ENCODE results near the gene CDC34. TPM values are rescaled to one million over a fixed set of nuclear protein-coding genes. Genes with fewer than 3 reads are reported as not detected.

The CDC34 gene
- polyA plus RNA-seq, 2 donors = 45.2 to 68.7 TPM

- Histone ChIP-seq H3K27me3 (ENCODE audit: control insufficient read depth in 1 of 2, insufficient read depth in 2 of 2, low read length in 2 of 2) (no peaks in the 10 kb centered on the region), H3K4me3 (ENCODE audit: low read depth in 1 of 2, low read length in 2 of 2) (no peak overlapping the region), H3K36me3 (ENCODE audit: control insufficient read depth in 2 of 2, insufficient read depth in 2 of 2, low read length in 1 of 2) (peaks cover 9 to 25% of the 10 kb centered on the region in 2 donors), H3K4me1 (ENCODE audit: control insufficient read depth in 2 of 2, insufficient read depth in 2 of 2, low read length in 1 of 2) (peaks cover 17 to 28% of the 10 kb centered on the region in 2 donors), H3K27ac (ENCODE audit: low read depth in 2 of 2, low read length in 1 of 2) (no peak overlapping the region), H3K9me3 (ENCODE audit: control insufficient read depth in 2 of 2, insufficient read depth in 1 of 2, low read depth in 1 of 2, low read length in 1 of 2) (no peaks in the 10 kb centered on the region)
- WGBS, 2 donors = 90% methylated on average over 58 to 66 of the region's 66 CpGs
Observed at GRCh38 chr19:577439-578392, 46.2 kb downstream of the CDC34 start.

- Histone ChIP-seq H3K27me3 (ENCODE audit: control insufficient read depth in 1 of 2, insufficient read depth in 2 of 2, low read length in 2 of 2) (no peaks in the 10 kb centered on the region), H3K4me1 (ENCODE audit: control insufficient read depth in 2 of 2, insufficient read depth in 2 of 2, low read length in 1 of 2) (peaks cover 17 to 24% of the 10 kb centered on the region in 2 donors), H3K27ac (ENCODE audit: low read depth in 2 of 2, low read length in 1 of 2) (no peak overlapping the region), H3K36me3 (ENCODE audit: control insufficient read depth in 2 of 2, insufficient read depth in 2 of 2, low read length in 1 of 2) (peaks cover 9 to 33% of the 10 kb centered on the region in 2 donors), H3K9me3 (ENCODE audit: control insufficient read depth in 2 of 2, insufficient read depth in 1 of 2, low read depth in 1 of 2, low read length in 1 of 2) (no peaks in the 10 kb centered on the region), H3K4me3 (ENCODE audit: low read depth in 1 of 2, low read length in 2 of 2) (no peak overlapping the region)
- WGBS, 2 donors = 87 to 88% methylated on average over 45 to 46 of the region's 46 CpGs
Observed at GRCh38 chr19:579111-579841, 47.7 kb downstream of the CDC34 start.

GRCh38 chr19:579842-580155 lies 48.2 kb downstream of the CDC34 start:
- H3K4me1 ChIP-seq (ENCODE audit: control insufficient read depth in 2 of 2, insufficient read depth in 2 of 2, low read length in 1 of 2) = peaks cover 13 to 20% of the 10 kb centered on the region in 2 donors
- H3K27me3 ChIP-seq (ENCODE audit: control insufficient read depth in 1 of 2, insufficient read depth in 2 of 2, low read length in 2 of 2) = no peaks in the 10 kb centered on the region
- H3K4me3 ChIP-seq (ENCODE audit: low read depth in 1 of 2, low read length in 2 of 2) = no peak overlapping the region
- WGBS, 2 donors = 90 to 93% methylated on average over 11 of the region's 11 CpGs
- H3K27ac ChIP-seq (ENCODE audit: low read depth in 2 of 2, low read length in 1 of 2) = no peak overlapping the region
- no peaks in the 10 kb centered on the region for H3K9me3 ChIP-seq (ENCODE audit: control insufficient read depth in 2 of 2, insufficient read depth in 1 of 2, low read depth in 1 of 2, low read length in 1 of 2)
- H3K36me3 ChIP-seq (ENCODE audit: control insufficient read depth in 2 of 2, insufficient read depth in 2 of 2, low read length in 1 of 2) = peaks cover 9 to 33% of the 10 kb centered on the region in 2 donors

- H3K36me3 ChIP-seq (ENCODE audit: control insufficient read depth in 2 of 2, insufficient read depth in 2 of 2, low read length in 1 of 2) = peaks cover 9 to 33% of the 10 kb centered on the region in 2 donors
- H3K4me3 ChIP-seq (ENCODE audit: low read depth in 1 of 2, low read length in 2 of 2) = no peak overlapping the region
- H3K4me1 ChIP-seq (ENCODE audit: control insufficient read depth in 2 of 2, insufficient read depth in 2 of 2, low read length in 1 of 2) = peaks cover 9 to 14% of the 10 kb centered on the region in 2 donors
- H3K9me3 ChIP-seq (ENCODE audit: control insufficient read depth in 2 of 2, insufficient read depth in 1 of 2, low read depth in 1 of 2, low read length in 1 of 2) = no peaks in the 10 kb centered on the region
- H3K27me3 ChIP-seq (ENCODE audit: control insufficient read depth in 1 of 2, insufficient read depth in 2 of 2, low read length in 2 of 2) = no peaks in the 10 kb centered on the region
- H3K27ac ChIP-seq (ENCODE audit: low read depth in 2 of 2, low read length in 1 of 2) = no peak overlapping the region
- 88 to 92% methylated on average over 22 of the region's 22 CpGs for WGBS, 2 donors
Observed at GRCh38 chr19:580274-580835, 48.8 kb downstream of the CDC34 start.

- WGBS, 2 donors = 85 to 86% methylated on average over 32 to 40 of the region's 40 CpGs
- peaks cover 0 to 7% of the 10 kb centered on the region in 2 donors for H3K4me1 ChIP-seq (ENCODE audit: control insufficient read depth in 2 of 2, insufficient read depth in 2 of 2, low read length in 1 of 2)
- no peak overlapping the region for H3K27ac ChIP-seq (ENCODE audit: low read depth in 2 of 2, low read length in 1 of 2)
- no peak overlapping the region for H3K4me3 ChIP-seq (ENCODE audit: low read depth in 1 of 2, low read length in 2 of 2)
- no peaks in the 10 kb centered on the region for H3K9me3 ChIP-seq (ENCODE audit: control insufficient read depth in 2 of 2, insufficient read depth in 1 of 2, low read depth in 1 of 2, low read length in 1 of 2)
- H3K27me3 ChIP-seq (ENCODE audit: control insufficient read depth in 1 of 2, insufficient read depth in 2 of 2, low read length in 2 of 2) = no peaks in the 10 kb centered on the region
- H3K36me3 ChIP-seq (ENCODE audit: control insufficient read depth in 2 of 2, insufficient read depth in 2 of 2, low read length in 1 of 2) = peaks cover 9 to 33% of the 10 kb centered on the region in 2 donors
Observed at GRCh38 chr19:581399-582111, 50.0 kb downstream of the CDC34 start.

- no peak overlapping the region for H3K4me3 ChIP-seq (ENCODE audit: low read depth in 1 of 2, low read length in 2 of 2)
- WGBS, 2 donors = 81 to 83% methylated on average over 27 to 31 of the region's 31 CpGs
- no peaks in the 10 kb centered on the region for H3K27me3 ChIP-seq (ENCODE audit: control insufficient read depth in 1 of 2, insufficient read depth in 2 of 2, low read length in 2 of 2)
- peaks cover 9 to 31% of the 10 kb centered on the region in 2 donors for H3K36me3 ChIP-seq (ENCODE audit: control insufficient read depth in 2 of 2, insufficient read depth in 2 of 2, low read length in 1 of 2)
- H3K27ac ChIP-seq (ENCODE audit: low read depth in 2 of 2, low read length in 1 of 2) = no peak overlapping the region
- peaks cover 0 to 2% of the 10 kb centered on the region in 2 donors for H3K4me1 ChIP-seq (ENCODE audit: control insufficient read depth in 2 of 2, insufficient read depth in 2 of 2, low read length in 1 of 2)
- no peaks in the 10 kb centered on the region for H3K9me3 ChIP-seq (ENCODE audit: control insufficient read depth in 2 of 2, insufficient read depth in 1 of 2, low read depth in 1 of 2, low read length in 1 of 2)
Observed at GRCh38 chr19:582497-583197, 51.1 kb downstream of the CDC34 start.

- H3K4me3 ChIP-seq (ENCODE audit: low read depth in 1 of 2, low read length in 2 of 2) = no peak overlapping the region
- no peaks in the 10 kb centered on the region for H3K9me3 ChIP-seq (ENCODE audit: control insufficient read depth in 2 of 2, insufficient read depth in 1 of 2, low read depth in 1 of 2, low read length in 1 of 2)
- 85 to 91% methylated on average over 27 of the region's 27 CpGs for WGBS, 2 donors
- H3K4me1 ChIP-seq (ENCODE audit: control insufficient read depth in 2 of 2, insufficient read depth in 2 of 2, low read length in 1 of 2) = peaks cover 0 to 4% of the 10 kb centered on the region in 2 donors
- H3K27ac ChIP-seq (ENCODE audit: low read depth in 2 of 2, low read length in 1 of 2) = no peak overlapping the region
- H3K27me3 ChIP-seq (ENCODE audit: control insufficient read depth in 1 of 2, insufficient read depth in 2 of 2, low read length in 2 of 2) = no peaks in the 10 kb centered on the region
- H3K36me3 ChIP-seq (ENCODE audit: control insufficient read depth in 2 of 2, insufficient read depth in 2 of 2, low read length in 1 of 2) = peaks cover 9 to 26% of the 10 kb centered on the region in 2 donors
Observed at GRCh38 chr19:583198-583967, 51.8 kb downstream of the CDC34 start.

GRCh38 chr19:583968-584239 lies 52.3 kb downstream of the CDC34 start:
- Histone ChIP-seq H3K36me3 (ENCODE audit: control insufficient read depth in 2 of 2, insufficient read depth in 2 of 2, low read length in 1 of 2) (peaks cover 9 to 26% of the 10 kb centered on the region in 2 donors), H3K9me3 (ENCODE audit: control insufficient read depth in 2 of 2, insufficient read depth in 1 of 2, low read depth in 1 of 2, low read length in 1 of 2) (no peaks in the 10 kb centered on the region), H3K4me1 (ENCODE audit: control insufficient read depth in 2 of 2, insufficient read depth in 2 of 2, low read length in 1 of 2) (peaks cover 0 to 6% of the 10 kb centered on the region in 2 donors), H3K27ac (ENCODE audit: low read depth in 2 of 2, low read length in 1 of 2) (no peak overlapping the region), H3K4me3 (ENCODE audit: low read depth in 1 of 2, low read length in 2 of 2) (no peak overlapping the region), H3K27me3 (ENCODE audit: control insufficient read depth in 1 of 2, insufficient read depth in 2 of 2, low read length in 2 of 2) (peaks cover 0 to under 1% of the 10 kb centered on the region in 2 donors)
- 59 to 75% methylated on average over 5 of the region's 5 CpGs for WGBS, 2 donors
